ENCODE measurements around the gene CRELD1. TPM values are rescaled to one million over a fixed set of nuclear protein-coding genes. Genes with fewer than 3 reads are reported as not detected.
A peak's percentile ranks its signal among the peaks of the same experiment; 100 is the strongest.

The CRELD1 gene
- polyA plus RNA-seq, 1 of the 3 experiments (the other 2 are of a cell fraction) = 77.6 TPM

DNA sequence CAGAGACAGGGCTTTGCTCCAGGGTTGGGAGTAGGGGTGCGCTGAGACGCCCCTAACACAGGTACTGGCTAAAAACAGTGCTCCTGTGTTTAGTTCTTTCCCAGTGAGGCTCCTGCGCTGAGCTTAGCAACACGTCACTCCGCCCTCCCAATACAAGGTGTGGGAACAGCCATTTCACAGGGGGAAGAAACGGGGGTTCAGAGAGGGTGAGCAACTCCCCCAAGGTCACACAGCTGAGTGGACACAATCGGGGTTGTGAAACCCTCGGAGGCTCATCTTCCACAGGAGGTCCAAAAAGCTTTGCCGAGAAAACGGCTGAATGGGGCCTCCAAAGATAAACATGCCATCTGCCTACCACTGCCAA is 17.9 kb downstream of the CRELD1 start (continued):
- TF ChIP-seq, protein P1, sequence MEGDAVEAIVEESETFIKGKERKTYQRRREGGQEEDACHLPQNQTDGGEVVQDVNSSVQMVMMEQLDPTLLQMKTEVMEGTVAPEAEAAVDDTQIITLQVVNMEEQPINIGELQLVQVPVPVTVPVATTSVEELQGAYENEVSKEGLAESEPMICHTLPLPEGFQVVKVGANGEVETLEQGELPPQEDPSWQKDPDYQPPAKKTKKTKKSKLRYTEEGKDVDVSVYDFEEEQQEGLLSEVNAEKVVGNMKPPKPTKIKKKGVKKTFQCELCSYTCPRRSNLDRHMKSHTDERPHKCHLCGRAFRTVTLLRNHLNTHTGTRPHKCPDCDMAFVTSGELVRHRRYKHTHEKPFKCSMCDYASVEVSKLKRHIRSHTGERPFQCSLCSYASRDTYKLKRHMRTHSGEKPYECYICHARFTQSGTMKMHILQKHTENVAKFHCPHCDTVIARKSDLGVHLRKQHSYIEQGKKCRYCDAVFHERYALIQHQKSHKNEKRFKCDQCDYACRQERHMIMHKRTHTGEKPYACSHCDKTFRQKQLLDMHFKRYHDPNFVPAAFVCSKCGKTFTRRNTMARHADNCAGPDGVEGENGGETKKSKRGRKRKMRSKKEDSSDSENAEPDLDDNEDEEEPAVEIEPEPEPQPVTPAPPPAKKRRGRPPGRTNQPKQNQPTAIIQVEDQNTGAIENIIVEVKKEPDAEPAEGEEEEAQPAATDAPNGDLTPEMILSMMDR (IDR thresholded peaks at IDR 0.05) = no peak
- TF ChIP-seq MXI1 (IDR thresholded peaks at IDR 0.05; ENCODE audit: low read depth, low read length) (no peak), GABPA (IDR thresholded peaks at IDR 0.05; ENCODE audit: low read depth) (no peak), CHD2 (IDR thresholded peaks at IDR 0.05; ENCODE audit: low read length, partially characterized antibody) (no peak)

DNA sequence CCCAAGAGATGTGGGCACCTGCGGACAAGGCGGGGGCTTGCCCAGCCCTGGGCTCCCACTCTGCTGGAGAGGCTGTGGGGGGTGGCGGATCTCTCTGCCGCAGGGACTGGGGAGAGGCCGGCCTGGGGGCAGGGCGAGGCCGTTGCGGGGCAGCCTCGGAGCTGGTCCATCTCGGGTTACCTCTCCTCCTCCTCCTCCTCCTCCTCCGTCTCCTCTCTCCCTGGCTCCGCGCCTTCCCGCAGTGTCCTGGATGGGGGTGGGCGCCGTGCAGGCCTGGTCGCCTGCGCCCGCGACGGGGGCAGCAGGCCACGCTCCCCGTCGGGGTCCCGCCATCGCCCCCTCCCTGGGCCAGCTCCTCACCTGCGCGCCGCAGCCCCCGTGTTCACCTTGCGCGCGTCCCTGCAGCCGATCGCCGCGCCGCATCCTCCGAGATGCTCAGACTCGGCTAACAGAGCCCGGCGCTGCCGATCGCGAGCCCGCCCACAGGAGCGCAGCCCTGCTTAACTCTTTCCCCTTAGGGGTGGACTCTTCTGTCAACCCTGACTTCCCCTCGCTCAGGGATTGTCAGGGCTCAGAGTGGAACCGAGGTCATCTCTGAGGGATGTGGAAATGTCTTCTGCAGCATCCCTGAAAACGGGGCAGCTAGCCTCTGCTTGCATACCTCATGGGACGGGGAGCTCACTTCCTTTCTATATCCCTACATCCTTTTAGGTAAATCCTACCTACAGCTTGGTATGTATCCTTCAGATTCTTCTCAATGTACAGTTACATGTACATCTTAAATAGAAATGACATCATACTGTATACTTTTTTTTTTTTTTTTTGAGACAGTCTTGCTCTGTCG is 18.6 kb downstream of the CRELD1 start, which contains the start of gene PRRT3:
Gene PRRT3, minus strand, starts transcription at position 447 of the 844 bp plus-strand sequence. CDS start 2,293 bp downstream, outside the sequence.
- Histone ChIP-seq H3K9ac (peak within 1 kb of the TSS; percentile 45), H3K79me2 (ENCODE audit: insufficient read depth) (no peaks in the 10 kb centered on the region), H3K4me1 (ENCODE audit: control insufficient read depth in 1 of 2, insufficient read depth in 2 of 2, low read depth in 1 of 2, low read length in 1 of 2) (peaks cover 13 to 19% of the 10 kb centered on the region in 2 experiments; a peak in 3 of 4 replicates), H3K9me3 (no peaks in the 10 kb centered on the region), H3F3A (replicated peaks; ENCODE audit: insufficient read depth) (peaks cover 8% of the 10 kb centered on the region), H3K9me2 (no peaks in the 10 kb centered on the region), H4K20me1 (ENCODE audit: insufficient read depth) (no peaks in the 10 kb centered on the region), H2AFZ (ENCODE audit: low read depth) (peak within 1 kb of the TSS; percentile 53; the same call in 1 of the 2 replicates), H3K27me3 (ENCODE audit: insufficient read depth) (no peaks in the 10 kb centered on the region), H3K4me2 (peak within 1 kb of the TSS; percentile 82), H3K27ac (ENCODE audit: low read depth in 2 of 2, low read length in 1 of 2) (no peak within 1 kb of the TSS; a peak in 1 of 4 replicates), H3K4me3 (ENCODE audit: low read depth in 2 of 2, low read length in 1 of 2) (peak within 1 kb of the TSS; percentile 79 to 86), H3K36me3 (replicated peaks in 1 of 2; ENCODE audit: control insufficient read depth in 1 of 2, insufficient read depth in 2 of 2, low read length in 1 of 2) (peaks cover 0 to 6% of the 10 kb centered on the region in 2 experiments)
- DNase-seq = peak; percentile 86
- POLR2A ChIA-PET = interaction anchor here (1.5 to 3.5 kb wide), 2 partner anchors 9 to 19 kb away, joined by 4 to 11 read pairs; partner anchors contain the start of gene CRELD1
- WGBS (ENCODE audit: low lambda C conversion rate) = 8% methylated on average over 25 of the region's 52 CpGs
- TF ChIP-seq RCOR1 (IDR thresholded peaks at IDR 0.05; ENCODE audit: low read length) (peak; percentile 78), TAF1 (IDR thresholded peaks at IDR 0.05; ENCODE audit: borderline replicate concordance, low read depth, low read length) (0 out of 2 replicates have a peak, but pooled peaks have one; percentile 16), MXI1 (IDR thresholded peaks at IDR 0.05; ENCODE audit: low read depth, low read length) (peak; percentile 44; the same call in 1 of the 2 replicates), NFIC (IDR thresholded peaks at IDR 0.05; ENCODE audit: borderline replicate concordance) (no peak), YY1 (IDR thresholded peaks at IDR 0.05; ENCODE audit: low read depth) (0 out of 2 replicates have a peak, but pooled peaks have one; percentile 32)
- TF ChIP-seq, protein P2, sequence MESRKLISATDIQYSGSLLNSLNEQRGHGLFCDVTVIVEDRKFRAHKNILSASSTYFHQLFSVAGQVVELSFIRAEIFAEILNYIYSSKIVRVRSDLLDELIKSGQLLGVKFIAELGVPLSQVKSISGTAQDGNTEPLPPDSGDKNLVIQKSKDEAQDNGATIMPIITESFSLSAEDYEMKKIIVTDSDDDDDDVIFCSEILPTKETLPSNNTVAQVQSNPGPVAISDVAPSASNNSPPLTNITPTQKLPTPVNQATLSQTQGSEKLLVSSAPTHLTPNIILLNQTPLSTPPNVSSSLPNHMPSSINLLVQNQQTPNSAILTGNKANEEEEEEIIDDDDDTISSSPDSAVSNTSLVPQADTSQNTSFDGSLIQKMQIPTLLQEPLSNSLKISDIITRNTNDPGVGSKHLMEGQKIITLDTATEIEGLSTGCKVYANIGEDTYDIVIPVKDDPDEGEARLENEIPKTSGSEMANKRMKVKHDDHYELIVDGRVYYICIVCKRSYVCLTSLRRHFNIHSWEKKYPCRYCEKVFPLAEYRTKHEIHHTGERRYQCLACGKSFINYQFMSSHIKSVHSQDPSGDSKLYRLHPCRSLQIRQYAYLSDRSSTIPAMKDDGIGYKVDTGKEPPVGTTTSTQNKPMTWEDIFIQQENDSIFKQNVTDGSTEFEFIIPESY (IDR thresholded peaks at IDR 0.05; ENCODE audit: borderline replicate concordance, low read depth) = no peak
- TF ChIP-seq, protein P3, sequence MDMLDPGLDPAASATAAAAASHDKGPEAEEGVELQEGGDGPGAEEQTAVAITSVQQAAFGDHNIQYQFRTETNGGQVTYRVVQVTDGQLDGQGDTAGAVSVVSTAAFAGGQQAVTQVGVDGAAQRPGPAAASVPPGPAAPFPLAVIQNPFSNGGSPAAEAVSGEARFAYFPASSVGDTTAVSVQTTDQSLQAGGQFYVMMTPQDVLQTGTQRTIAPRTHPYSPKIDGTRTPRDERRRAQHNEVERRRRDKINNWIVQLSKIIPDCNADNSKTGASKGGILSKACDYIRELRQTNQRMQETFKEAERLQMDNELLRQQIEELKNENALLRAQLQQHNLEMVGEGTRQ (IDR thresholded peaks at IDR 0.05; ENCODE audit: borderline replicate concordance, low read depth, low read length) = no peak
- CTCF ChIA-PET = interaction anchor here (0.6 to 1.3 kb wide), 4 partner anchors 19 to 334 kb away, joined by 3 to 6 read pairs (median 4); partner anchors contain the start of gene CRELD1
